AG08396 (cell line): ENCODE measurements around the gene KDM2B.

Source experiments
- DNase-seq: peaks from one replicate; pipeline ENCODE4 v3.0.0; 2012; ENCODE audit warnings: low spot score, mixed read lengths

Gene KDM2B

DNA sequence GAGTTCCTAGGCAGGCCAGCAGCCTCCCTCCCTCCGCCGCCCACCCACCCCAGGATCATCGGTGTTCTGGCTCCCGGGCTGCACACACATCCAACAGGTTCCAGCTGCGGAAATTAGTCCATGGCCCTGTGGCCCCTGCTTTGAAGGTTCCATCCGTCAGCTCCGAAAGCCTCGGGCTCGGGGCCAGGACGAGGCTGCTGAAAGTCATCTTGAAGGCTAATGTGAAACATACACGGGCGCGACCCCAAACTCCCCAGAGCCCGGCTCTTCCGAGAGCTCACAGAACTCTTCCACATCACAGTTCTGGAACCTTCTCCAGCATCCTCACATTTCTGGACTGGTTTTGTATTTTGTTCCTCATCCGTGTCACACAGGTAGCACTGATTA is 19.8 kb downstream of the KDM2B start:
- no peak for DNase-seq

GRCh38 chr12:121560392-121561008 is 20.3 kb downstream of the KDM2B start:
- DNase-seq: no peak

- no peak for DNase-seq
Observed at GRCh38 chr12:121558956-121559355, 21.9 kb downstream of the KDM2B start.

DNA sequence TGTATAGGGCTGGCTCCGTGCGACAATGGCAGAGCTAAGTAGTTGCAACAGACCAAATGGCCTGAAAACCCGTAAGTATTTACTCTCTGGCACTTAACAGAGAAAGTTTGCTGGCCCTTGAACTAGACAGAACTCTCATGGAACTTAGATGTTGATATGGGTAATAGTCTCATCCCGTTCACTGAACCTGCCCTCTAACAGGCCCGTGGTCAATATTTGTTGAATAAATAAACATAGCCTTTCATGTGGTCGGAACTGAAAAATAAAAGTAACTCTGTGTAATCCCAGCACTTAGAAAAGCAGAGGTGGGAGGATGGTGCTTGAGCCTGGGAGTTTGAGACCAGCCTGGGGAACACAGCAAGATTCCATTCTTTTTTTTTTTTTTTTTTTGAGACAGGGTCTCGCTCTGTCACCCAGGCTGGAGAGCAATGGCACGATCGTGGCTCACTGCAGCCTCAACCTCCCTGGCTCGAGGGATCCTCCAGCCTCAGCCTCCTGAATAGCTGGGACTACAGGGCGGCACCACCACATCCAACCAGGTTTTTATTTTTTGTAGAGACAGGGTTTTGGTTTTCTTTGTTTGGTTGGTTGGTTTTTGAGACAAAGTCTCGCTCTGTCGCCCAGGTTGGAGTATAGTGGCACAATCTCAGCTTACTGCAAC is 29.7 kb downstream of the KDM2B start:
- no peak for DNase-seq

DNA sequence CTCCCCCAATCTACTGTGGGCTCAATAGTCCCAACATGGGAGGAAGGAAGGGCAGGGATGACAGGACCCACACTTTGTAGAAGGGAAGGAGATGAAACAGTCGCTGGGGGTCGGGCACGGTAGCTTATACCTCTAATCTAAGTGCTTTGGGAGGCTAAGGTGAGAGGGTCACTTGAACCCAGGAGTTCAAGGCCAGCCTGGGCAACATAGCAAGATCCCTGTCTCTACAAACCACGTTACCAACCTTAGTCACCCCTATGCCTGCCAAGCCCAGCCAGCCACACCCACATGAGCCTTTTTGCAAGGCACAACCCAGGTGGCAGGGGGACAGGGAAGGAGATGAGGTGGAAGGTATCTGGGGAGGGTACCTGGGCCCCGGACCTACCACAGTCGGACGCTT is 31.7 kb downstream of the KDM2B start:
- DNase-seq: no peak

- no peak for DNase-seq
Observed at GRCh38 chr12:121545480-121545879, 35.3 kb downstream of the KDM2B start.

GRCh38 chr12:121543786-121544185 is 37.0 kb downstream of the KDM2B start:
- DNase-seq: no peak

- no peak for DNase-seq
Observed at GRCh38 chr12:121539908-121540307, 40.9 kb downstream of the KDM2B start.

GRCh38 chr12:121538699-121539061 is 42.1 kb downstream of the KDM2B start:
- DNase-seq: peak; percentile 45

DNA sequence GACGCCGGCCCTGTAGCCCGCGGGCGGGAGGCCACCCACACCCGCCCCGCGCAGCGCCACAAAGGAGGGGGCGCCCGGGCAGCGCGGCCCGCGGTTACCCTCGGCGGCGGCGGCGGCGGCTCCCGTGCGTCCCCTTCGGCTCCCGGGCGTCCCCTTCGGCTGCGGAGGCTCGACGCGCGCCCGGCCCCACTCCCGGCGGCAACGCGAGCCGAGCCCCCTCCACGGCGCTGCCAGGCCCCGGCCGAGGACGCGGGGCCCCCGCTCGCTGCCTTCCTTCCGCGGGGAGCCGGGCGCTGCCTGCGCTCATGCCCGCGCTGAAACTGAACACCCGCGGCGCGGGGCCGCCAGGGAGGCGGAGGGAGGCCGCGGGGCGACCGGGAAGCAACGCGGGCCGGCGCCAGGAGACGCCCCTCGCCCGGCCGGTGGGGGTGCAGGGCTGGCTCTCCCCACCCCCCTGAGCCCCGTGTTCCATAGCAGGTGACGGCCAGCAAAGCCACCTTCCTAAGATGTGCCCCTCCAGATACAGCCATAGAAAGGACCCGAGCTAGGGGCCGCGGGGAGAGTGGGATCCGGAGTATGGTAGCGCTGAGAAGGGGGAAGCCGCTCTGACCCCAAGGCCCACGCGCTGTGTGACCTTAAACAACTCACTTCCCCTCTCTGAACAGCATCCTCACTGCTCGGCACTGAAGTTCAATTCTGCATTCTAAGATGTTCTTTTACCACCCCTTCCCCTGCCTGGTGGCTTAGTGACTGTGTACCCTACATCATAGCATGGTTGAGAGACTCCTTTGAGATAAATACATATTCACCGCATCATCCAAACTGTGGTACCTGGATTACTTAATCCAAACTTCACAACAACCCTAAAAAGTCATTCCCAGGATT is 42.8 kb downstream of the KDM2B start:
- peak; percentile 64 for DNase-seq

DNA sequence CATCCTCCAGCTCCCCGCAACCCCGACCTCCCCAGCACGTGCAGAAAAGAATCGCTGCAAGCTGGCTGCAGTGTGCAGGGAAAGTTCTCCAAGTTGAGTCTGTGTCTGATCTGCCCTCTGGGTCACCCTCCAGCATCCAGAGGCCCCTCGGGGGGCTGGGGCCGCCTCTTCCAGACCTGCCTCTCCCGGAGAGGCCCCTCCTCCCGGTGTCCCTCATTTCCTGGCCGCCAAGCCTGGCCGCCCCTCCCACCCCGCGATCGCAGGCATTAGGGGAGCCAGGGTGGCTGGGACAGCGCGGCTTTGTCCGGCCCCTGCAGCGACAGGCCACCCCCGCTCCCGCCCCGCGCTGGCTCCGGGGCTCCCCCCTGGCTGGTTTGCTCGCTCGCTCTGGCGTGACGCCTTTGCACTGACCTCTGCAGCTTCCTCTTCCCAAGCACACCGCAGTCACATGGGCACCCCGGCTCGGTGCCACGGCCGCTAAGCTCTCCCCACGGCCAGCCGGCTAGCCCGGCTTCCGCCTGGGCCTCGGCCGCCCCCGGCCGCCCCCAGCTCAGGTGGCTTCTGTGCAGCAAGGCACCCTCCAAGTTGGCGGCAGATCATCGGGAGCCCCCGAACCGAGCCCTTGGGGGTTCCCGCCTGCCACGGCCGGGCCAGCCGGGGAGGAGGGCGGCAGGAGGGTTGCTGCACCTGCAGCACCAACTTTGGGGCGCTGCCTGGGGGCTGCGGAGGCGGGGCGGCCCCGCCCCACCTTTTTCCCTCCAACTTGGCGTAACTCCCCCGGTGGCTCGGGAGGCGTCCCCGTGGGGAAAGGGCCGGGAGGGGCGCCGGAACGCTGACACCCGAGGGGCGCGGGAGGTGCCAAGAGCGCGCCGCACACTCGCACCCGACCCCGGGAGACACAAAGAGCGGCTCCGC is 43.7 kb downstream of the KDM2B start:
- peak; percentile 91 for DNase-seq

DNA sequence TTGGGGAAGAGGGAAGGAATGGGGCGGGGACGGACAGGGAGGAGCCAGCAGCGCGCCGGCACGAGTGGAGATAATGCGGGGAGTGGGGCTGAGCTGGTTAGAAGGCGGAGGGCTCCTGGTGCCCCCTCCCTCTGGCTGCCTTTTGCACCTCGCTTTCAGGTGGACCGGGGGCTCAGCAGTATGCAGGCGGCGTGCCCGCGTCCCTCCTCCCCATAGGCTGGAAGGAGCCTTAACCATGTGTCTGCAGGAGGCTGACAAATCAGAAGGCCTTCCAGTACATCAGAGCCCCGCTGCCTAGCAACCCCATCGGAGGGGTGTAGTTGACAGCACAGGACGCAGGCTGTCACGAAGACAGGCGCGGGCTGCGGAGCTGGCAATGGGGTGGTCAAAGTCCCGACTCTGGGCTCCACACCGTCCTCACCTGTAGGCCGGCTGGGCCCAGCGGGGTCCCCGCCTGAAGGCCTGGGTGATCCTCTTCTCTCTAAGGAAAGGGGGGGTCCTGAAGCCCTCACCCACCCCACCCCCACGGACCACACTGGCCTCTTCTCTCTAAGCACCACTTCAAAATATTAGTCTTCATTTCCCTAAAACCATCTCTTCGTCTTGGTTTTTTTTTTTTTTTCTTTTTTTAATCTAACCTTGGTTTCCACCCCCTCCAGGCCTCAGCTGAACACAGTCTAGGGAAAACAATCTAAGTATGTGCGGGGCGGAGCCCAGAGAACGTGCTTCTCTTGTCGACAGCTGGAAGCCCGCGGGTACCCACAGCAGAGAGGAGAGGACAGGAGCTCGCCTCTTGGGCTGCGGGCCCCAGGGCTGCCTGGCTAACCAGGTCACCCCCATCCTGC is 44.5 kb downstream of the KDM2B start:
- DNase-seq: peak; percentile 95

DNA sequence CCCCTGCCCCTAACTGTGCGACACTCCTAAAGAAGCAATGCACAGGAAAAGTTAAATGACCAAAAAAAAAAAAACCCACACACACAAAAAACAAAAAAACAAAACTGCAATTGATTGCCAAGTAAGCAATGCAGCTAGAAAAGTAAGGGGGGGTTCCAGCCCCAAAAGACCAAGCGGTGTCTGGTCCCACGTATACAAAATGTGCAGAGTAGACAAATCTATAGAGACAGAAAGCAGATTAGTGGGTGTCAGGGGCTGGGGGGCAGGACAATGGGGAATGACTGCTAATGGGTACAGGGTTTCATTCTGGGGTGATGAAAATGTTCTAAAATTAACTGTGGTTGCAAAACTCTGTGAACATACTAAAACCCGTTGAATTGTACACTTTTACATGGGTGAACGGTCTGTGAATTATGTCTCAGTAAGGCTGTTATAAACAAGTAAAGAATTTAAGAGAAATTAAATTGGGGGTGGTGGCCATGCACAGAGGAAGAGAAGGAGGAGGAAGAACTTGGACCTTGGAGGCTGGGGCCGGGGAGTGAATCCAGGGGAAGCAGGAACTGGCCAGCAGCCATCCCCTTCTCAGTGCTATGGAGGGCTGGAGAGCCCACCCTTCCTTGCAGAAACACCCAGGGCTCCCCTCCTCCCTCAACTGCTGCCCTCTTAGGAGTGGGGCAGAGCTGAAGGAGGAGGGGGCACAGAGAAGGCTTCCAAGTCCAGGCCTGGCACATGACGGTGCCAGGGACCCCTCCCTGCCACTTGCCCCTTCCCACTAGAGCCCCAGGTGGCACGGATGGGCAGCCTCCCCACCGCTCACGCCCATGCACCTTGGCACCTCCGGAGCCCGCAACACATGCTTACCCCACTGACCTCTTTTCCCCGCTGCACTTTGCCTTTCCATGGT is 45.4 kb downstream of the KDM2B start:
- DNase-seq: no peak

- no peak for DNase-seq
Observed at GRCh38 chr12:121534495-121535148, 46.2 kb downstream of the KDM2B start.

- DNase-seq: no peak
Observed at GRCh38 chr12:121533394-121534090, 47.3 kb downstream of the KDM2B start.

GRCh38 chr12:121532503-121533393 is 48.1 kb downstream of the KDM2B start:
- DNase-seq: peak; percentile 54

DNA sequence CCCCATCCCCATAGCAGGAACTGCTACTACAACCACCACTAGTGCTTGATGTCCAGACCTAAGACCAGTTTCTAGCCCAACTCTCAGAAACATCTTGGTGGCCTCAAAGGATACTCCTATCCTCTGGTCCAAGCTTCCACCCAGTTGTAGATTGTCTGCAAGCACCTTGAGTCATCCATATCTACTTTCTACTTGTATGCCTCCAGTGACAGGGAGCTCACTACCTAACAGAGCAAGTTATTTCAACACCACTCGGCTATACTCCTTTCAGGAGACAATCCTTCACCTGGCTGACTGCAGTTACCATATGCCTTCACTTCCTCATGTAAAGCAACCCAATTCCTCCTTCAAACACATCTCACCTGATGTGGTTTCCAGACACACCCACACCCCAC is 49.5 kb downstream of the KDM2B start:
- no peak for DNase-seq
